ENCODE measurements around the gene USP51. TPM values are rescaled to one million over a fixed set of nuclear protein-coding genes. Genes with fewer than 3 reads are reported as not detected.
"Not testable (repeated sequence)": the region's sequence is repeated elsewhere in the genome, so short reads cannot be mapped to it uniquely, and the experiment has no call there.

The USP51 gene
- 2.6 and 2.9 TPM in 2 replicates for total RNA-seq

DNA sequence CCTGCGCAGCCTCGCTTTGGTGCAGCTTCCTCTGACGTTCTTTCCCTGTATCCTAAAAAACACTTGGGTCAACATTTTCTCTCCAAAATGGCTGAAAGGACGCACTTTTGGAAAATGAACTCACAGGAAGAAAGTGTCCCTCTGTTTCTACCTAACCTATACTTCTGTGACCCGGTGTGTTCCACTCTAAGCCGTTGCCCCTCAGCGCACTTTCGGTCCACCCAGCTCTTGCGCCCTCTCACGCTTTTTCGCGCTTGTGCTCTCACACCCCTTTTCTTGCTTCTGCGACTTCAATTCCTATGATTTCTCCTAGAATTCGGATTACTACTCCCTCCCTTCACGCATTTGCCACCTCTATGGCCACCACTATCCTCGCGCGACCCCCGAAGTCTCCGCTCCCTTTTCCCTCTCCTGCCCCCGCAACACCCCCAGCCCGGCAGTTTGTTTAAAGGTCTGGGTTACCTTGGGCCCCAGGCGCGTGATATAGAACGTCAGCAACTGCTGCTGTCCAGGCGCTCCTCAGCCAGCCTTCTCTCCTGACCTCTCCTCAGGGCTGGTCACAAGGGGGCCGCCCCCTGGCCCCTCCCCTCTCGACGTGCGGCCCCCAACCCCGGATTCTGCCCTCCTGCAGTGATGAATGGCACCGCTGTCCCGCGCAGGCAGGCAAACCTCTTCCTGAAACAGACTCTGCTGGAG, at the start of gene USP51:
USP51 (minus strand) TSS at position 535 of the 696 bp plus-strand sequence. CDS start 909 bp downstream, outside the sequence.
- Mint-ChIP-seq H3K9me3 (no peaks in the 10 kb centered on the region), H3K27me3 (ENCODE audit: low read depth) (no peaks in the 10 kb centered on the region), H3K4me1 (ENCODE audit: low read depth) (peaks cover 9% of the 10 kb centered on the region), H3K27ac (peak within 1 kb of the TSS; percentile 97), H3K36me3 (ENCODE audit: low read depth) (peaks cover 5% of the 10 kb centered on the region), H3K4me3 (ENCODE audit: low read depth) (peak within 1 kb of the TSS; percentile 95)
- DNase-seq (ENCODE audit: low spot score), result no peak
- intact Hi-C loops (cut with micrococcal nuclease), result no loop called here

GRCh38 chrX:55524487-55524886, 34.8 kb upstream of the USP51 start:
- Mint-ChIP-seq H3K27ac (no peak overlapping the region), H3K4me3 (ENCODE audit: low read depth) (no peak overlapping the region), H3K4me1 (ENCODE audit: low read depth) (no peaks in the 10 kb centered on the region), H3K36me3 (ENCODE audit: low read depth) (no peaks in the 10 kb centered on the region), H3K9me3 (no peaks in the 10 kb centered on the region), H3K27me3 (ENCODE audit: low read depth) (no peaks in the 10 kb centered on the region)
- DNase-seq (ENCODE audit: low spot score), result no peak
- intact Hi-C loops (cut with micrococcal nuclease), result no loop called here

- H3K4me3 Mint-ChIP-seq (ENCODE audit: low read depth), result no peak overlapping the region
- H3K4me1 Mint-ChIP-seq (ENCODE audit: low read depth), result no peaks in the 10 kb centered on the region
- DNase-seq (ENCODE audit: low spot score), result no peak
- no peaks in the 10 kb centered on the region for H3K27me3 Mint-ChIP-seq (ENCODE audit: low read depth)
- intact Hi-C loops (cut with micrococcal nuclease), result no loop called here
- no peak overlapping the region for H3K27ac Mint-ChIP-seq
- no peaks in the 10 kb centered on the region for H3K36me3 Mint-ChIP-seq (ENCODE audit: low read depth)
- no peaks in the 10 kb centered on the region for H3K9me3 Mint-ChIP-seq
Measured at GRCh38 chrX:55523356-55523755, 33.7 kb upstream of the USP51 start.

DNA sequence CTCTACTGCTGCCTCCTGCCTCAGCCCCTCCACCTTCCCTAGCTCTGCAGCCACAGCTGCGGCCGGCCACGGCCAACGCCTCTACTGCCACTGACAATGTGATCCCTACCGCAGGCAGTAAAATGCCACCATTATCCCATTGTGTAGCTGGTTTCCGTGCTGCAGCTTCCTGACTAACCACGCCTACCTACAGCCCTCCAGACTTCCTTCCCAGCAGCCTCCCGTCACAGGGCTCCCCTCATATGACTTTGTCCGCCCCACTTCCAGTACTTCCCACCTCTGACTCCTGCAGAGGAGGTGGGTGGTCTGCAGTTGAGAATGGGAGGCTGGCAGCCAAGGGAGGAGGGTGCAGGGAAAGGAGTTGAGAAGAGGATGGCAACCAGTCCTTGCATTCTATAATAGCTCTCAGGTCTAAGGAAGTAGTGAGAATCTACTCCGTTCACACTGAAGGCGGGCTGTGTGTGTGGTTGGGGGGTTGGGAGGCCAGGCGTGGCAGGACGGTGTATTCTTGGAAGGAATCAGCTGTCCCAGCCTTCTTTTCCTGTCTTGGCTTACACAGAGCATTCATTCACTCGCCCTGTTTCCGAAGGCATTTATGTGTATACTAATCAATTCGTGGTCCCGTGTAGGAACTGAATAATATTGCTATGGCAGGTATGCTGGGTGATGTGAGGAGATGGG, 33.1 kb upstream of the USP51 start:
- no peaks in the 10 kb centered on the region for H3K9me3 Mint-ChIP-seq
- no peaks in the 10 kb centered on the region for H3K36me3 Mint-ChIP-seq (ENCODE audit: low read depth)
- intact Hi-C loops (cut with micrococcal nuclease), result no loop called here
- no peak overlapping the region for H3K4me3 Mint-ChIP-seq (ENCODE audit: low read depth)
- no peak overlapping the region for H3K27ac Mint-ChIP-seq
- H3K27me3 Mint-ChIP-seq (ENCODE audit: low read depth), result no peaks in the 10 kb centered on the region
- no peaks in the 10 kb centered on the region for H3K4me1 Mint-ChIP-seq (ENCODE audit: low read depth)
- no peak for DNase-seq (ENCODE audit: low spot score)

GRCh38 chrX:55521687-55522086, 32.0 kb upstream of the USP51 start:
- no peaks in the 10 kb centered on the region for H3K36me3 Mint-ChIP-seq (ENCODE audit: low read depth)
- intact Hi-C loops (cut with micrococcal nuclease), result no loop called here
- H3K9me3 Mint-ChIP-seq, result no peaks in the 10 kb centered on the region
- no peak overlapping the region for H3K27ac Mint-ChIP-seq
- no peak overlapping the region for H3K4me3 Mint-ChIP-seq (ENCODE audit: low read depth)
- H3K4me1 Mint-ChIP-seq (ENCODE audit: low read depth), result no peaks in the 10 kb centered on the region
- H3K27me3 Mint-ChIP-seq (ENCODE audit: low read depth), result no peaks in the 10 kb centered on the region
- DNase-seq (ENCODE audit: low spot score), result no peak

- not testable (repeated sequence) for H3K27me3 Mint-ChIP-seq (ENCODE audit: low read depth); H3K36me3 Mint-ChIP-seq (ENCODE audit: low read depth)
Measured at GRCh38 chrX:55516794-55517481, 27.3 kb upstream of the USP51 start.

DNA sequence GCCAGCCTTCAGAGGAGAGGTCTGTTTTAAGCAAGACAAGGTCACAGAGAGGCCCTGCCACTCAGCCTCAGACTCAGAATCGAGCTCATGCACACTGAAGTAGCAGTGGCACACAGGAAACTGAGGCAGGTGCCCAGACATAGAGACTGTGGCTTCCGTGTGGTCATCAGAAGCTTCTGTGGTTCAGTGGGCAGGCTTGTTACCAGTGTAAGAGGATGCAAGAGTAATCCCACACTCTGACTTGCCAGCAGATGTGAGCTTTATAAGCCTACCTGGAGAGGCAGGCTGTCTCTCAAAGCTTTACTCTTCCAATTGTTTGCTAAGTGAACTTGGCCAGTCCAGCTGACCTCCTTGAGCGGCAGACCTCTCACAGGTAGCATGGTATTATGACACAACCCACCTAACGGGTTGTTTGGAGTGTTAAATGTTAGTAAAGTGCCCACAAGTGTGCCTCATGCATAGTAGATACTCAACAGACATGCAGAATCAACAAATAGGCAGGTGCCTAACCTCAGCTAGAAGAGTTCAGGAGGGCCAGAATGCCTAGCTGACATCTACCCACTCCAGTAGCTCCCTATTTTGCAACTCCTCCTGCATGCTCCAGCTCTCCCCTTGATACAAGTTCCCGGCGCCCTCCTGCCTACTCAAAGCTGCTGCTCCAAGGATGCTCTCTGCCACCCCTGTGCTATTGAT, 23.5 kb upstream of the USP51 start:
- intact Hi-C loops (cut with micrococcal nuclease); H3K4me3 Mint-ChIP-seq (ENCODE audit: low read depth); DNase-seq (ENCODE audit: low spot score); H3K27me3 Mint-ChIP-seq (ENCODE audit: low read depth); H3K9me3 Mint-ChIP-seq; H3K27ac Mint-ChIP-seq; H3K36me3 Mint-ChIP-seq (ENCODE audit: low read depth); H3K4me1 Mint-ChIP-seq (ENCODE audit: low read depth): not testable (repeated sequence)

More at GRCh38 chrX:55516794-55517481, 27.3 kb upstream of the USP51 start:
- DNase-seq (ENCODE audit: low spot score); H3K4me1 Mint-ChIP-seq (ENCODE audit: low read depth); H3K4me3 Mint-ChIP-seq (ENCODE audit: low read depth); H3K9me3 Mint-ChIP-seq; intact Hi-C loops (cut with micrococcal nuclease); H3K27ac Mint-ChIP-seq: not testable (repeated sequence)

- H3K27ac Mint-ChIP-seq; H3K4me1 Mint-ChIP-seq (ENCODE audit: low read depth); H3K4me3 Mint-ChIP-seq (ENCODE audit: low read depth); H3K36me3 Mint-ChIP-seq (ENCODE audit: low read depth); H3K9me3 Mint-ChIP-seq; intact Hi-C loops (cut with micrococcal nuclease); DNase-seq (ENCODE audit: low spot score); H3K27me3 Mint-ChIP-seq (ENCODE audit: low read depth): not testable (repeated sequence)
Measured at GRCh38 chrX:55508410-55509152, 18.9 kb upstream of the USP51 start.

GRCh38 chrX:55507699-55508098, 18.1 kb upstream of the USP51 start:
- H3K4me1 Mint-ChIP-seq (ENCODE audit: low read depth); H3K27me3 Mint-ChIP-seq (ENCODE audit: low read depth); H3K4me3 Mint-ChIP-seq (ENCODE audit: low read depth); H3K9me3 Mint-ChIP-seq; intact Hi-C loops (cut with micrococcal nuclease); H3K27ac Mint-ChIP-seq; DNase-seq (ENCODE audit: low spot score); H3K36me3 Mint-ChIP-seq (ENCODE audit: low read depth): not testable (repeated sequence)

DNA sequence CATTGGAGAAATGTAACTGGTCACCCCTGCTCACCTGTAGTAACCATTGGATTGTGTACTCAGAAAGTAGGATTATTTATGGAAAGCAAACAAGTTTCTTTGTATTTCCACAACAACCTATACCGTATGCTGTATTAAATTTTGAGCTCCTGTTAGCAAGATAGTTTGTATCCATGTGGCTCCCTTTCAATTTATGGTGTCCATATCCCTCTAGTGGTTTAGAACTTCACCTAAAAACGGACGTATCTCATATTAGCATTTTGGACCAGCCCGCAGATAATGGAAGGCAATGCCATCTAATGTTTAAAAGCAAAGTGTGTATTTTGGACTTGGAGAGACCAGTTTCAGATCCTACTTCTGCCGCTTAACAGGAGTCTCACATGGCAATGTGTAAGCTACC, 17.4 kb upstream of the USP51 start:
- H3K27ac Mint-ChIP-seq; H3K4me1 Mint-ChIP-seq (ENCODE audit: low read depth); intact Hi-C loops (cut with micrococcal nuclease); DNase-seq (ENCODE audit: low spot score); H3K27me3 Mint-ChIP-seq (ENCODE audit: low read depth); H3K4me3 Mint-ChIP-seq (ENCODE audit: low read depth); H3K9me3 Mint-ChIP-seq; H3K36me3 Mint-ChIP-seq (ENCODE audit: low read depth): not testable (repeated sequence)

DNA sequence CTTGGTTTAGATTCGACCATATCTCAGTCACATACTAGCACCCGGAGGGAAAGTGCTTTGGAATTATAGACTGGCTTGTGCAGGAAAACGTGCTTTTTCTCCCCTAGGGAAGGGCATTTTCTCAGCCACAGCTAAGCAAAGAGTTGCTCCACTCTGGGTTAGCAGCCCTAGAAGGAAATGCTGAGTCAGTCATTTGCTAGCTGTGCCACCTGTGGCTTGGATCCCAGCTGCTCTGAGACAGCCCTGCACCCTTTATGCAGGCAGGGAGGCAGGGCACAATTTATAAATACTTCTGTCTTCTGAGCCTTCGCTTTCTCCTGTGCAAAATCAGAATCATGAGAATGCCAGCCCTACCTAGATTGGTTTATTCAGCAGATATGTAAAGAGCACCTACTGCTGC, 1.3 kb upstream of the USP51 start:
- Mint-ChIP-seq H3K27ac (no peak overlapping the region), H3K4me3 (ENCODE audit: low read depth) (no peak overlapping the region), H3K27me3 (ENCODE audit: low read depth) (no peaks in the 10 kb centered on the region), H3K9me3 (no peaks in the 10 kb centered on the region), H3K36me3 (ENCODE audit: low read depth) (peaks cover 5% of the 10 kb centered on the region), H3K4me1 (ENCODE audit: low read depth) (peaks cover 9% of the 10 kb centered on the region)
- intact Hi-C loops (cut with micrococcal nuclease), result no loop called here
- no peak for DNase-seq (ENCODE audit: low spot score)

- DNase-seq (ENCODE audit: low spot score), result no peak
- H3K4me1 Mint-ChIP-seq (ENCODE audit: low read depth), result peaks cover 9% of the 10 kb centered on the region
- no peaks in the 10 kb centered on the region for H3K9me3 Mint-ChIP-seq
- peak overlapping the region; percentile 97 for H3K27ac Mint-ChIP-seq
- no peaks in the 10 kb centered on the region for H3K27me3 Mint-ChIP-seq (ENCODE audit: low read depth)
- H3K36me3 Mint-ChIP-seq (ENCODE audit: low read depth), result peaks cover 5% of the 10 kb centered on the region
- intact Hi-C loops (cut with micrococcal nuclease), result no loop called here
- H3K4me3 Mint-ChIP-seq (ENCODE audit: low read depth), result peak overlapping the region; percentile 95
Measured at GRCh38 chrX:55490121-55490520, 473 bp upstream of the USP51 start.

Measured in activated T-helper 2 cell treated with anti-CD3 and anti-CD28 coated beads, Interferon-gamma antibody, Interleukin-2, Interleukin-4, amounts not matched to agents 10 μg/mL and 5 μg/mL and 100 μg/mL, durations not matched to agents 14 hours and 24 hours and 36 hours (primary cell).